ENCODE data around the gene ZDHHC14. TPM values are rescaled to one million over a fixed set of nuclear protein-coding genes. Genes with fewer than 3 reads are reported as not detected.

Gene ZDHHC14
- polyA plus RNA-seq, 1 donor (not counting 4 experiments of a cell fraction or from before 2014, with no cell fraction given) = 6.4 TPM

DNA sequence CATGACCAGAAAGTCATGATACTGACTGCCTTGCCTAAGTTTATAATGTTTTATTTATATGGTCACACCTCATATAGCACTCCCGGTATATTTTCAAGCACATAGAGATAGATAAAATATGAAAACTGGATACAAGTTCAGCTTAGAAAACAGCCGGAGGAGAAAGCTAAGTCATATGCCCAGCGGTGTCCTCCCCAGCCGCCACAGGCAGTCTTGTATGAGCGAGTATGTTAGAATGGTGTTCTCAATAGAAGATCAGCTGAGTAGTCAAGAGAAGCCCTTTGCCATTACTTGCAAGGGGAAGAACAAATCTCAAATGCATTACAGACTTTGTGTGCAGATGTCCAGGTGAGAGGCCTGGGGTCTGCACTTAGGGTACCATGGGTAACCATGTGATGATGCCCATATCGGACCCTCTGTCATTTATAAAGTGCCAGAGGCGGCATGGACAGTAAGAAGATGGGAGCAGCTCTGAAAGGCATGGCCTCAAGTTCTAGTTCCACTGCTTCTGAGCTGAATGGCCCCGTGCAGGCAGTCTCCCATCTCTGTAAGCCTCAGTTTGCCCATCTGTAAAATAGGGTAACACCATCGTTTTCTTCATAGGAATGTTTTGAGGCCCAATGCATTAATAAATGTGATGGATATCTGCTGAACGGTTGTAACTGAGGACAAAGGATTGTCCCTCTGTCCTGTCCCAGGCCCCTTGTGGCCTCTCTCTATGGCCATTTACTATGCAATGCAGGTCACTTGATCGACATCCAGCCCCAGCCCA is 246.4 kb downstream of the ZDHHC14 start:
- Histone ChIP-seq H3K4me1 (ENCODE audit: control insufficient read depth, extremely low read depth, insufficient read depth, low read length) (no peaks in the 10 kb centered on the region), H3K36me3 (ENCODE audit: control insufficient read depth in 2 of 2, extremely low read depth in 1 of 2, insufficient read depth in 2 of 2, low read length in 2 of 2) (no peaks in the 10 kb centered on the region), H3K4me2 (ENCODE audit: control insufficient read depth, extremely low read depth, insufficient read depth, low read depth, low read length) (no peak overlapping the region), H4K20me1 (ENCODE audit: control insufficient read depth, extremely low read depth, insufficient read depth, low read length) (no peaks in the 10 kb centered on the region), H3K9me1 (ENCODE audit: control insufficient read depth, extremely low read depth, insufficient read depth, low read length) (no peaks in the 10 kb centered on the region), H3K79me2 (ENCODE audit: control insufficient read depth, insufficient read depth, low read length) (no peaks in the 10 kb centered on the region), H3K9ac (ENCODE audit: control insufficient read depth, extremely low read depth, insufficient read depth, low read length) (no peak overlapping the region), H3K9me3 (ENCODE audit: control insufficient read depth, low read depth, low read length) (no peaks in the 10 kb centered on the region), H3K27me3 (ENCODE audit: control insufficient read depth, extremely low read depth, insufficient read depth, low read length) (no peaks in the 10 kb centered on the region), H2AFZ (ENCODE audit: control insufficient read depth, low read length) (no peak overlapping the region), H3K4me3 (ENCODE audit: control insufficient read depth in 2 of 3, extremely low read depth in 1 of 3, insufficient read depth in 2 of 3, low read depth in 1 of 3, low read length in 3 of 3) (no peak overlapping the region), H3K27ac (ENCODE audit: control insufficient read depth, insufficient read depth, low read length) (no peak overlapping the region)
- FAIRE-seq = no peak
- dilution Hi-C loops (cut with MboI; ENCODE audit: extremely low pct_ligation_motif_present, low sequenced_read_pairs) = no loop called here
- DNase-seq (ENCODE audit: low read depth, low spot score) = no peak
- TF ChIP-seq, protein P1, sequence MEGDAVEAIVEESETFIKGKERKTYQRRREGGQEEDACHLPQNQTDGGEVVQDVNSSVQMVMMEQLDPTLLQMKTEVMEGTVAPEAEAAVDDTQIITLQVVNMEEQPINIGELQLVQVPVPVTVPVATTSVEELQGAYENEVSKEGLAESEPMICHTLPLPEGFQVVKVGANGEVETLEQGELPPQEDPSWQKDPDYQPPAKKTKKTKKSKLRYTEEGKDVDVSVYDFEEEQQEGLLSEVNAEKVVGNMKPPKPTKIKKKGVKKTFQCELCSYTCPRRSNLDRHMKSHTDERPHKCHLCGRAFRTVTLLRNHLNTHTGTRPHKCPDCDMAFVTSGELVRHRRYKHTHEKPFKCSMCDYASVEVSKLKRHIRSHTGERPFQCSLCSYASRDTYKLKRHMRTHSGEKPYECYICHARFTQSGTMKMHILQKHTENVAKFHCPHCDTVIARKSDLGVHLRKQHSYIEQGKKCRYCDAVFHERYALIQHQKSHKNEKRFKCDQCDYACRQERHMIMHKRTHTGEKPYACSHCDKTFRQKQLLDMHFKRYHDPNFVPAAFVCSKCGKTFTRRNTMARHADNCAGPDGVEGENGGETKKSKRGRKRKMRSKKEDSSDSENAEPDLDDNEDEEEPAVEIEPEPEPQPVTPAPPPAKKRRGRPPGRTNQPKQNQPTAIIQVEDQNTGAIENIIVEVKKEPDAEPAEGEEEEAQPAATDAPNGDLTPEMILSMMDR (optimal IDR thresholded peaks at IDR 0.05 in 1 of 3, IDR thresholded peaks at IDR 0.05 in 1 of 3, conservative IDR thresholded peaks at IDR 0.05 in 1 of 3; ENCODE audit: extremely low read depth in 1 of 3, insufficient read depth in 2 of 3, low read length in 3 of 3) = no peak
- TF ChIP-seq EZH2 (IDR thresholded peaks at IDR 0.05; ENCODE audit: low read length) = no peak

DNA sequence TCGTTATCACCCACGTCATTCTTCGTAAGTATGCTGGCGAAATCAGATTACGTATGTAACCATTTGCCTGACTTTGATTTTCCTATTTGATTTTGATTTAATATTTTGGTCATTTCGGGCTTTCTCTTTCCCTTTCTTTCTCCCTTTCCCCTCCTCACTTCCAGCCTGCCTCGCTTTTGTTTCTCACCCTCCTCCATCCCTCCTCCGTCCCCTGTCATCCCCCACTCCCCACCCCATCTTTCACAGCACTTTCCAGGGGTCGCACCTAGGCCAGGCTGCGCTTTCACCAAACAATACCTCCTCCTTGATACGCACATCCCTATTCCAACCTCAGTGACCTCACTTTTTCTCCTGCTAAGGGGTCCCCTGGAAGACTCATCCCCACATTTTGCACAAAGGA is 247.5 kb downstream of the ZDHHC14 start:
- no peak overlapping the region for H3K4me3 ChIP-seq (ENCODE audit: control insufficient read depth in 2 of 3, extremely low read depth in 1 of 3, insufficient read depth in 2 of 3, low read depth in 1 of 3, low read length in 3 of 3)
- no peaks in the 10 kb centered on the region for H3K9me3 ChIP-seq (ENCODE audit: control insufficient read depth, low read depth, low read length)
- H3K79me2 ChIP-seq (ENCODE audit: control insufficient read depth, insufficient read depth, low read length) = no peaks in the 10 kb centered on the region
- TF ChIP-seq, protein P1 (optimal IDR thresholded peaks at IDR 0.05 in 1 of 3, IDR thresholded peaks at IDR 0.05 in 1 of 3, conservative IDR thresholded peaks at IDR 0.05 in 1 of 3; ENCODE audit: extremely low read depth in 1 of 3, insufficient read depth in 2 of 3, low read length in 3 of 3) = no peak
- TF ChIP-seq EZH2 (IDR thresholded peaks at IDR 0.05; ENCODE audit: low read length) = no peak
- no peak overlapping the region for H2AFZ ChIP-seq (ENCODE audit: control insufficient read depth, low read length)
- no peaks in the 10 kb centered on the region for H3K4me1 ChIP-seq (ENCODE audit: control insufficient read depth, extremely low read depth, insufficient read depth, low read length)
- no peaks in the 10 kb centered on the region for H3K9me1 ChIP-seq (ENCODE audit: control insufficient read depth, extremely low read depth, insufficient read depth, low read length)
- FAIRE-seq (no peak), DNase-seq (ENCODE audit: low read depth, low spot score) (no peak)
- no peaks in the 10 kb centered on the region for H3K36me3 ChIP-seq (ENCODE audit: control insufficient read depth in 2 of 2, extremely low read depth in 1 of 2, insufficient read depth in 2 of 2, low read length in 2 of 2)
- no peak overlapping the region for H3K27ac ChIP-seq (ENCODE audit: control insufficient read depth, insufficient read depth, low read length)
- H3K4me2 ChIP-seq (ENCODE audit: control insufficient read depth, extremely low read depth, insufficient read depth, low read depth, low read length) = no peak overlapping the region
- H4K20me1 ChIP-seq (ENCODE audit: control insufficient read depth, extremely low read depth, insufficient read depth, low read length) = no peaks in the 10 kb centered on the region
- no peak overlapping the region for H3K9ac ChIP-seq (ENCODE audit: control insufficient read depth, extremely low read depth, insufficient read depth, low read length)
- H3K27me3 ChIP-seq (ENCODE audit: control insufficient read depth, extremely low read depth, insufficient read depth, low read length) = no peaks in the 10 kb centered on the region
- dilution Hi-C loops (cut with MboI; ENCODE audit: extremely low pct_ligation_motif_present, low sequenced_read_pairs) = no loop called here
